H1 (cell line): ENCODE data around the gene TET1. TPM values are rescaled to one million over a fixed set of nuclear protein-coding genes. Genes with fewer than 3 reads are reported as not detected.
"Not testable (repeated sequence)": the region's sequence is repeated elsewhere in the genome, so short reads cannot be mapped to it uniquely, and the experiment has no call there.

Experiments used
- CTCF ChIA-PET: fragments of 300-600 bp; sonication (Branson Sonifier 250); formaldehyde crosslinking; loops from one replicate; lab custom pipeline; 2021; ENCODE audit not compliant: partially characterized antibody; lab: Charles Lee
- POLR2A ChIA-PET: fragments of 300-600 bp; sonication (Branson Sonifier 250); formaldehyde crosslinking; loops from one replicate; lab custom pipeline; 2021; ENCODE audit warnings: inconsistent platforms; ENCODE audit not compliant: partially characterized antibody; lab: Charles Lee
- DNase-seq, 2 experiments: peaks; one replicate each; pipeline versions ENCODE4 v3.0.0 to v3.0.0-alpha.2; 2010 to 2022; ENCODE audit warnings: low spot score in 2 of 2, low read depth in 1 of 2, mixed read lengths in 1 of 2
- FAIRE-seq: peaks from 2 replicates; lab custom pipeline; 2011; peaks lifted over from hg19 to GRCh38; lab: Jason Lieb, UNC
- H2AFZ ChIP-seq: 2 replicates; pipeline ENCODE4 v1.8.1; 2012; ENCODE audit warnings: low read length, inconsistent platforms
- H2AK5ac ChIP-seq: 2 replicates; pipeline ENCODE4 v1.6.1; 2013; ENCODE audit warnings: low read depth, low read length
- H2BK120ac ChIP-seq: replicated peaks from 2 replicates; pipeline ENCODE3; 2013; ENCODE audit warnings: low read depth, low read length, inconsistent platforms
- H2BK12ac ChIP-seq: 2 replicates; pipeline ENCODE4 v1.6.1; 2013; ENCODE audit warnings: low read depth, low read length
- H2BK15ac ChIP-seq: 2 replicates; pipeline ENCODE4 v1.6.1; 2013; ENCODE audit warnings: low read length
- H2BK20ac ChIP-seq: 2 replicates; pipeline ENCODE4 v1.6.1; 2013; ENCODE audit warnings: low read length
- H2BK5ac ChIP-seq: 2 replicates; pipeline ENCODE4 v1.6.1; 2013; ENCODE audit warnings: low read depth, low read length
- H3K14ac ChIP-seq: 2 replicates; pipeline ENCODE4 v1.6.1; 2013; ENCODE audit warnings: inconsistent platforms; ENCODE audit not compliant: insufficient read length
- H3K18ac ChIP-seq: 2 replicates; pipeline ENCODE4 v1.6.1; 2013; ENCODE audit warnings: low read length; ENCODE audit errors: extremely low read depth
- H3K23ac ChIP-seq: 2 replicates; pipeline ENCODE4 v1.6.1; 2013; ENCODE audit warnings: inconsistent platforms; ENCODE audit not compliant: insufficient read length
- H3K23me2 ChIP-seq: 2 replicates; pipeline ENCODE4 v1.6.1; 2013; ENCODE audit warnings: low read depth, low read length
- H3K27ac ChIP-seq: 2 replicates; pipeline ENCODE4 v1.6.1; 2011; ENCODE audit warnings: low read depth, low read length, inconsistent platforms
- H3K27me3 ChIP-seq, 4 experiments: replicated peaks in 1 of 4; 1 replicate in 1 of 4; 2 replicates in 3 of 4; pipeline versions ENCODE4 v1.6.1 to v1.8.1; 2011 to 2013; ENCODE audit warnings: low read length in 3 of 4, mild to moderate bottlenecking in 3 of 4, inconsistent platforms in 2 of 4, mixed read lengths in 2 of 4, moderate library complexity in 1 of 4; ENCODE audit not compliant: control insufficient read depth in 3 of 4, insufficient read depth in 3 of 4; ENCODE audit errors: extremely low read depth in 1 of 4
- H3K36me3 ChIP-seq, 4 experiments: 2 replicates each; pipeline versions ENCODE4 v1.6.1 to v1.8.1; 2011 to 2013; ENCODE audit warnings: mild to moderate bottlenecking in 4 of 4, low read length in 3 of 4, moderate library complexity in 2 of 4, control low read depth in 1 of 4, inconsistent platforms in 1 of 4; ENCODE audit not compliant: insufficient read depth in 4 of 4, control insufficient read depth in 2 of 4
- H3K4ac ChIP-seq: replicated peaks from 2 replicates; pipeline ENCODE3; 2013; ENCODE audit warnings: low read length, low read depth, mixed read lengths, inconsistent platforms; ENCODE audit not compliant: insufficient read length
- H3K4me1 ChIP-seq, 4 experiments: replicated peaks in 1 of 4; 1 replicate in 1 of 4; 2 replicates in 3 of 4; pipeline versions ENCODE4 v1.6.1 to v1.8.1; 2011 to 2013; ENCODE audit warnings: low read length in 3 of 4, inconsistent platforms in 2 of 4, mixed read lengths in 1 of 4; ENCODE audit not compliant: insufficient read depth in 4 of 4, control insufficient read depth in 3 of 4
- H3K4me2 ChIP-seq, 2 experiments: 2 replicates each; pipeline versions ENCODE4 v1.6.1 to v1.8.1; 2011 to 2013; ENCODE audit warnings: low read depth in 2 of 2, low read length in 2 of 2, control low read depth in 1 of 2, inconsistent platforms in 1 of 2, mild to moderate bottlenecking in 1 of 2; ENCODE audit not compliant: insufficient read depth in 1 of 2
- H3K4me3 ChIP-seq, 4 experiments: fragments of 200-600, 300-600 bp in 1 of 4; sonication (generic), shearing (Covaris generic), sonication (Bioruptor Twin) in 1 of 4; 2 replicates each; pipeline versions ENCODE4 v1.5.1 to v1.8.1; 2011 to 2016; ENCODE audit warnings: low read length in 4 of 4, low read depth in 3 of 4, control low read depth in 2 of 4, inconsistent platforms in 2 of 4, mild to moderate bottlenecking in 2 of 4, mixed read lengths in 1 of 4, moderate library complexity in 1 of 4; ENCODE audit not compliant: insufficient read depth in 2 of 4; ENCODE audit errors: extremely low read depth in 1 of 4
- H3K56ac ChIP-seq: replicated peaks from 2 replicates; pipeline ENCODE3; 2013; ENCODE audit warnings: low read depth, mild to moderate bottlenecking, mixed read lengths, low read length, inconsistent platforms; ENCODE audit not compliant: insufficient read length
- H3K79me1 ChIP-seq: 2 replicates; pipeline ENCODE4 v1.6.1; 2013; ENCODE audit warnings: low read depth, low read length, control low read depth
- H3K79me2 ChIP-seq, 2 experiments: 2 replicates each; pipeline versions ENCODE4 v1.6.1 to v1.8.1; 2012 to 2013; ENCODE audit warnings: low read length in 2 of 2, mild to moderate bottlenecking in 2 of 2, inconsistent platforms in 1 of 2; ENCODE audit not compliant: insufficient read depth in 2 of 2, control insufficient read depth in 1 of 2
- H3K9ac ChIP-seq, 4 experiments: replicated peaks in 1 of 4; 1 replicate in 1 of 4; 2 replicates in 3 of 4; pipeline versions ENCODE4 v1.6.1 to v1.8.1; 2011 to 2013; ENCODE audit warnings: low read depth in 3 of 4, low read length in 3 of 4, control low read depth in 2 of 4, mild to moderate bottlenecking in 2 of 4, moderate library complexity in 2 of 4, inconsistent platforms in 1 of 4; ENCODE audit errors: extremely low read depth in 1 of 4
- H3K9me3 ChIP-seq, 2 experiments: 2 replicates each; pipeline versions ENCODE4 v1.6.1 to v1.8.1; 2012 to 2013; ENCODE audit warnings: mild to moderate bottlenecking in 2 of 2, moderate library complexity in 2 of 2, control low read depth in 1 of 2, inconsistent platforms in 1 of 2, low read depth in 1 of 2, low read length in 1 of 2, mixed read lengths in 1 of 2; ENCODE audit not compliant: insufficient read depth in 2 of 2
- H4K20me1 ChIP-seq, 2 experiments: replicated peaks in 1 of 2; 2 replicates each; pipeline versions ENCODE3 to v1.8.1; 2011 to 2013; ENCODE audit warnings: inconsistent platforms in 2 of 2, low read length in 2 of 2, mild to moderate bottlenecking in 1 of 2; ENCODE audit not compliant: insufficient read depth in 2 of 2, control insufficient read depth in 1 of 2
- H4K5ac ChIP-seq: 2 replicates; pipeline ENCODE4 v1.6.1; 2013; ENCODE audit warnings: low read length, low read depth, mixed read lengths, inconsistent platforms; ENCODE audit not compliant: insufficient read length
- H4K8ac ChIP-seq: 2 replicates; pipeline ENCODE4 v1.8.0; 2013; ENCODE audit warnings: mild to moderate bottlenecking, moderate library complexity, low read length, inconsistent platforms; ENCODE audit not compliant: insufficient read depth; ENCODE audit errors: extremely low read depth
- H4K91ac ChIP-seq: replicated peaks from 2 replicates; pipeline ENCODE3; 2013; ENCODE audit warnings: low read length, mixed read lengths, inconsistent platforms; ENCODE audit not compliant: insufficient read length
- WGBS, 2 experiments: shearing (Covaris generic) in 1 of 2; methylation state at CpG; one replicate each; pipeline versions ENCODE4 v1.1.6 to v1.1.7; 2013 to 2015; ENCODE audit warnings: low lambda C conversion rate in 2 of 2, mixed read lengths in 2 of 2, inconsistent platforms in 1 of 2, low coverage in 1 of 2, missing lambda C conversion rate in 1 of 2; ENCODE audit not compliant: insufficient replicate concordance in 2 of 2, insufficient coverage in 1 of 2, insufficient read length in 1 of 2; ENCODE audit errors: extremely low coverage in 1 of 2, missing lambda C conversion rate in 1 of 2; 5-methylcytosine and 5-hydroxymethylcytosine counted together
- polyA plus RNA-seq, 7 experiments: library from polyadenylated mRNA; depleted of rRNA in 3 of 7; stranded (reverse) in 5 of 7; unstranded in 2 of 7; fragments of >200 nt in 5 of 7; fragments of 200-250 nt in 2 of 7; gene quantifications; 1 replicate in 5 of 7; 2 replicates in 1 of 7; 4 replicates in 1 of 7; pipeline versions ENCODE4 v1.2.1 to v1.2.3, GENCODE V29; 2011 to 2013; ENCODE audit warnings: missing spikeins in 2 of 7, mixed read lengths in 2 of 7
- total RNA-seq: library from RNA; stranded (reverse); fragmentation: NEBNext Ultra II Directional; extraction: Animal tissue kit (Norgen Biotek cat#: 25700); gene quantifications from 2 replicates; pipeline ENCODE4 v1.2.1, GENCODE V29; 2021

TET1 gene
- total and polyA plus RNA-seq, 2 of the 8 experiments (the other 6 are each of a cell fraction or from before 2014, with no cell fraction given): 15.2 to 69.3 TPM

- H3K27ac ChIP-seq, H2BK20ac ChIP-seq, H3K56ac ChIP-seq, H2AFZ ChIP-seq, H3K18ac ChIP-seq, H4K91ac ChIP-seq, FAIRE-seq, H2BK15ac ChIP-seq, H4K5ac ChIP-seq, H3K36me3 ChIP-seq, H3K23me2 ChIP-seq, H2BK5ac ChIP-seq, H3K79me1 ChIP-seq, H3K23ac ChIP-seq, H2BK120ac ChIP-seq, H3K4me1 ChIP-seq, H3K9me3 ChIP-seq, H3K4ac ChIP-seq, H2BK12ac ChIP-seq, H4K8ac ChIP-seq, H4K20me1 ChIP-seq, H3K9ac ChIP-seq, H3K79me2 ChIP-seq, H3K14ac ChIP-seq, CTCF ChIA-PET, H3K4me2 ChIP-seq, H3K4me3 ChIP-seq, H2AK5ac ChIP-seq, H3K27me3 ChIP-seq, DNase-seq: not testable (repeated sequence)
- WGBS, 2 experiments: 87% methylated on average over 2 of the region's 2 CpGs; no CpG with 5 or more reads in 1 of the 2 experiments
- POLR2A ChIA-PET: interaction anchor here (1.2 kb wide), 1 partner anchor 8 kb away, joined by 4 read pairs; no protein-coding TSS in a partner anchor
Observed at GRCh38 chr10:68516216-68516615, 43.9 kb upstream of the TET1 start.
